ENCODE measurements around the gene BEGAIN. TPM values are rescaled to one million over a fixed set of nuclear protein-coding genes. Genes with fewer than 3 reads are reported as not detected.

The BEGAIN gene
- total RNA-seq, 6 experiments from 2014 or later = 0.05 to 0.20 (median 0.14) TPM; not detected in 1

DNA sequence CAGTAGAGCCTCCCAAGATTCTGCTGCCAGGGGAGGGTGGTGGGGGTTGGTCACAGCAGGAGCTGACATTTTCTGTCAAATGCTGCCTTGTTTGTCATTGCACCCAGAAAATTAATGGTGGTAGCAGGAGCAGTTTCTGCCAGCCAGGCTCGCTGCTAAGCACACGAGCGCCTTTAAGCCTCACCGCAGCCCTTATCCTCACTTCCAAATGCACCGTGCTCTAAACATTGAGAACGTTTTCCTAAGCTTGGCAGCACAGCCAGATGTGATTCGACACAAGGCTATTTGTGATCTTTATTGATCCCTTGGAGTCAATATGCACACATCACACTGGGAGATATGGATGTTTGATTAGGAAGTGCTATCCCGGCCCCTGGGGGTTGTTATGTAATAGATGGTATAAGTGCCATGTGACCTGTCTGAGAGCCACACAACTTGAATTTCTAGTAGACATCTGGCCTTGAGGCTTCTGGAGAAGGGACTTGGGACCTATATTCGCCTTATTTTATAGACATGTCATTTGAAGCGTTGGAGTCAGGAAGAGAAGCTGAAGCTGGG is 31.6 kb upstream of the BEGAIN start:
- no peak for DNase-seq
- Mint-ChIP-seq H3K4me1 (ENCODE audit: low read depth) (no peaks in the 10 kb centered on the region), H3K4me3 (no peak overlapping the region), H3K9me3 (no peaks in the 10 kb centered on the region), H3K27ac (no peak overlapping the region), H3K36me3 (ENCODE audit: low read depth) (no peaks in the 10 kb centered on the region), H3K27me3 (ENCODE audit: insufficient read depth) (peaks cover 53% of the 10 kb centered on the region)
- TF ChIP-seq, protein P1, sequence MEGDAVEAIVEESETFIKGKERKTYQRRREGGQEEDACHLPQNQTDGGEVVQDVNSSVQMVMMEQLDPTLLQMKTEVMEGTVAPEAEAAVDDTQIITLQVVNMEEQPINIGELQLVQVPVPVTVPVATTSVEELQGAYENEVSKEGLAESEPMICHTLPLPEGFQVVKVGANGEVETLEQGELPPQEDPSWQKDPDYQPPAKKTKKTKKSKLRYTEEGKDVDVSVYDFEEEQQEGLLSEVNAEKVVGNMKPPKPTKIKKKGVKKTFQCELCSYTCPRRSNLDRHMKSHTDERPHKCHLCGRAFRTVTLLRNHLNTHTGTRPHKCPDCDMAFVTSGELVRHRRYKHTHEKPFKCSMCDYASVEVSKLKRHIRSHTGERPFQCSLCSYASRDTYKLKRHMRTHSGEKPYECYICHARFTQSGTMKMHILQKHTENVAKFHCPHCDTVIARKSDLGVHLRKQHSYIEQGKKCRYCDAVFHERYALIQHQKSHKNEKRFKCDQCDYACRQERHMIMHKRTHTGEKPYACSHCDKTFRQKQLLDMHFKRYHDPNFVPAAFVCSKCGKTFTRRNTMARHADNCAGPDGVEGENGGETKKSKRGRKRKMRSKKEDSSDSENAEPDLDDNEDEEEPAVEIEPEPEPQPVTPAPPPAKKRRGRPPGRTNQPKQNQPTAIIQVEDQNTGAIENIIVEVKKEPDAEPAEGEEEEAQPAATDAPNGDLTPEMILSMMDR (IDR thresholded peaks at IDR 0.05) = no peak

DNA sequence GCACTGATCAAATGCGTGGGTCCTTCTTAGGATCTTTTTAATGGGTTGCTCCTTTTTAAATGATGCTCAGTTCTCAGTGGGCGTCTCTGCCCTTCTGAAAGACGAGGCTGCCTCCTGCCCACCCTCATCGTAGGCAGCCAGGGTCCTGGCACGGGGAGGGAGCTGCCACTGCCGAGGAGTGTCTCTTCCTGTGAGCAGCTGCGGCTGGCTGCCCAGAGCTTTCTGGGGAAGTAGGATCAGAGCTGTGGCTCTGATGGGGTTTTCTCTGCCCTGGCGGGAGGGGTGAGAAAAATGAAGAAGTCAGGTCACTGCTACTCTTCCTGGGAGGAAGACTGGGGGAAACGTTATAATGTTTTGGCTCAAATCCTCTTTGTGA is 31.1 kb upstream of the BEGAIN start:
- DNase-seq = no peak
- peaks cover 49% of the 10 kb centered on the region for H3K27me3 Mint-ChIP-seq (ENCODE audit: insufficient read depth)
- H3K36me3 Mint-ChIP-seq (ENCODE audit: low read depth) = no peaks in the 10 kb centered on the region

DNA sequence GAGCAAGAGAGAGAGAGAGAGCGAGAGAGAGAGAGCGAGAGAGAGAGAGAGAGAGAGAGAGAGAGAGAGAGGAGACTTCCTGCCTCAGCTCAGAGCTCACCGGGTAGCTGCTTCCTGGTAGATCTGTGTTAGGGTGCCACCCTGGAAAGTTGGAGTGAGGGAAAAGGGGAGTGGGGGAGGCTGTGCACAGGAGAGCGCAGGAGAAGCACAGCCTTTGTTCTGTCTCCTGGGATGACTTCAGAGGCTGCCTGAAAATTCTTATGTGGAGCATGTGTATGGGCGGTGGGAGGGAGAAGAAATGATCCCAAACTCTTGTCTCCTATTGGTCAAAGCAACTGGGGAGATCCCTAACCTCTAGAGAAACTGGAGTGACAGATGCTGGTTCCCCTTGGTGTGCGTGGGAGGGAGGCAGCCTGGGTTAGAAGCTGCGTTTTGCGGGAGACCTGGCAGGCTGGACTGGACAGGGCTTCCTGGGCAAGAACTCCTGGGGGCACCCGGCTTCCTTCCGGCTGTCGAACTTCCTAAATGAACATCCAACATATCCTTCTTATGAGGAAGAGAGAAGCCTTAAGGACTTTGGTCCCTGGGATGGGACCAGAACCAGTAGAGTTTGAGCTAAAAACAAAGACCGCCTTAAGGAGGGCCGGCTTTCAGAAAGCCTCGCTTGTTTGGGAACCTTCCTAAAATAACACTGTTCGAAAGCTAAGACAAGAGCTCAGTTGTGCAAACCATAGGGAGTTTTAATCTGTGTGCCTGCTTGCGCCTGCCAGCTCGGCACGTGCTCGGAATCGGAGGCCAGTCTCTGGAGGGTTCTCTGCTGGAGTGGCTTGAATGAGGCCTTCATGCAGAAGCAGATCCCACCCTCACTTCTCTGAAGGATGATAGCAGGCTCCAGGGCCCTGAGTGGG is 30.4 kb upstream of the BEGAIN start:
- no peaks in the 10 kb centered on the region for H3K36me3 Mint-ChIP-seq (ENCODE audit: low read depth)
- H3K27me3 Mint-ChIP-seq (ENCODE audit: insufficient read depth) = peaks cover 50% of the 10 kb centered on the region
- DNase-seq = no peak
- H3K4me3 Mint-ChIP-seq = no peak overlapping the region
- H3K9me3 Mint-ChIP-seq = no peaks in the 10 kb centered on the region
- TF ChIP-seq, protein P1 (IDR thresholded peaks at IDR 0.05) = no peak
- H3K4me1 Mint-ChIP-seq (ENCODE audit: low read depth) = no peaks in the 10 kb centered on the region
- H3K27ac Mint-ChIP-seq = no peak overlapping the region

More for the DNA sequence above, 31.1 kb upstream of the BEGAIN start:
- TF ChIP-seq, protein P1 (IDR thresholded peaks at IDR 0.05) = no peak
- Mint-ChIP-seq H3K4me1 (ENCODE audit: low read depth) (no peaks in the 10 kb centered on the region), H3K27ac (no peak overlapping the region), H3K4me3 (no peak overlapping the region), H3K9me3 (no peaks in the 10 kb centered on the region)

DNA sequence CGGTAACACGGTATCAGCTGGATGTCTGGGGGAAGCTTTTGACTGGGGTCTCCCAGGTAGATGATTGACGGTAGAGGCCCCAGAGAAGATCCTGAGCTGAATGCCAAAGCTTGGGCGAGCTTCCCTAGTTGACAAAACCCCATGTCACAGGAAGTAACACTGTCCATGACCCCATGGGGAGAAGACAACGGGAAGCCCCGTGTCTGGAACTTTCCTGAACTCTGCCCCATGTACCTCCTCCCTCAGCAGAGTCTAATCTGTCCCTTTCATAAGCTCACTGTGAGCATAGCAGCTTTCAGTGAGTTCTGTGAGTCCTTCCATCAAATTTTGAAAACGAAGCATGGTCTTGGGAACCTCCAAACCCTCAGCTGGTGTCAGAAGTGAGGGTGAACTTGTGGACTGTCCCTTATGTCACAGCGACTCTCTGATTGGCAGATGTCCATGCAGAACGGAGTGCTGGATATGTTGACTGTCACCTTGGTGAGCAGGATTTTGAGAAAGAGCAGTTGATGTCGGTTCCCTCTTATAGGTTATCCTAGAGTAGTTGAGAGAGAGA is 29.7 kb upstream of the BEGAIN start:
- Mint-ChIP-seq H3K27ac (no peak overlapping the region), H3K9me3 (no peaks in the 10 kb centered on the region), H3K36me3 (ENCODE audit: low read depth) (no peaks in the 10 kb centered on the region), H3K4me1 (ENCODE audit: low read depth) (no peaks in the 10 kb centered on the region), H3K4me3 (no peak overlapping the region), H3K27me3 (ENCODE audit: insufficient read depth) (peaks cover 47% of the 10 kb centered on the region)
- DNase-seq = no peak
- TF ChIP-seq, protein P1 (IDR thresholded peaks at IDR 0.05) = no peak

DNA sequence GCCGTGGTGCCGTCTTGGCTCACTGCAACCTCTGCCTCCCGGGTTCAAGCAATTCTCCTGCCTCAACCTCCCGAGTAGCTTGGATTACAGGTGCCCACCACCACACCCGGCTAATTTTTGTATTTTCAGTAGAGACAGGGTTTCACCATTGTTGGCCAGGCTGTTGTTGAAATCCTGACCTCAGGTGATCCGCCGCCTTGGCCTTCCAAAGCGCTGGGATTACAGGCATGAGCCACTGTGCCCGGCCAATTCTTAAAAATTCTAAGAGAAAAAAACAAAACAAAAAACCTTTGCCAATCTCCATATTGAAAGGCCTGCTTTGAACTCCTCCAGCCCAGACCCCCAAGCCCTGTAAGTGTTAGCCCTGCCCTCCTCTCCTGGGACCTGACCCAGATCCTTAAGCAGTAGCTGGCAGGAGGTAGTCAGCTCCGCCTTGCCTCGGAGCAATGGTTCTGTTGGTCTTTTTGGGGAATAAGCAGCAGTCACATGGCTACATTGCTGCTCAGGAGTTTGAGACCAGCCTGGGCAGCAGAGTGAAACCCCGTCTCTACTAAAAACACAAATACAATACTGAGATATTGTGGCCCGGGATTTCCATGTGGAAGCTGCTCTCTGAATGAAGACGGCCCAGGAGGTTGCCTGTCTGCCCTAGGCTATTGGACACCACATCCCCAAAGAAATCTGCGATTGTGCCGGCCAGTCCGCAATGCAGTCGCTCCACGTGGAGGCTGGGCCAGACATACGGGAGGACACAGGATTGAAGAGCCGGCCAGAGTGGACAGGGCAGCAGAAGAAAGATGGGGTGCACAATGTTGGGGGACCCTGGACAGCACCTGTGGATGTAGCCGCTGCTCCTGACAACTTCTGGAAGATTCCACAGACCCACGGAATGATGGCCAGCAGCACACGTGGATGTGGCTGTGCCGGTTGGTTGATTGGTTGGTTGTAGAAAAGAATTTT is 28.8 kb upstream of the BEGAIN start:
- H3K4me1 Mint-ChIP-seq (ENCODE audit: low read depth) = no peaks in the 10 kb centered on the region
- no peaks in the 10 kb centered on the region for H3K36me3 Mint-ChIP-seq (ENCODE audit: low read depth)
- H3K4me3 Mint-ChIP-seq = no peak overlapping the region
- peaks cover 43% of the 10 kb centered on the region for H3K27me3 Mint-ChIP-seq (ENCODE audit: insufficient read depth)
- TF ChIP-seq, protein P1 (IDR thresholded peaks at IDR 0.05) = no peak
- no peak for DNase-seq
- H3K9me3 Mint-ChIP-seq = no peaks in the 10 kb centered on the region
- no peak overlapping the region for H3K27ac Mint-ChIP-seq

Measured in HFFc6 (cell line).